ENCODE results near the gene FRMD4B.

DNA sequence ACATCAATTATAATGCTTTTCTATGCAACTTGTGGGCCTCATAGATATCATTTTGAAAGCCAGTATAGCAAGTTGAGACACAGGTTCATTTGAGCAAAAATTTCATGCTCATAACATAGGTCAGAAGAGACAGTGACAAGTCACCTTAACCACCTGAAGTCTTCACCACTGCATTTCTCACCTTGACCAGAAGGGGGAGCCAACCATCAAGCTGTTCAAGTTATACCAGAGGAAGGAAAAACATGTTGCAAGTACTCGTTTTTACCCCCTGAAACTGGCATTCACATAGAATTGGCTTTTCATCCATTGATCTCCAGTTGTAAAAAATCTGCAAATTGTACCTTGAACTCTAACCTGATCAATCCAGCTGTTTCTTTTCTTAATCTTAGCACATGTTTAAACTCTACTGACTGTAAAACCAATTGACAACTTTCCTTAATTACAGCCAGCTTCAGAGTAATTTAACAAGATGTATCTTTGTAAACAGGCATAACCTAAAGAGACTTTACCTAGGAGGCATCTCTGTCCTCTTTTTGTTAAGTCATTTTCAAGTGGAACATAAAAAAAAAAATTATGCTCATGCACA, 264.9 kb downstream of the FRMD4B start:
- TF ChIP-seq ESRRA (IDR thresholded peaks at IDR 0.05; ENCODE audit: low read length) (no peak), BCL11A (IDR thresholded peaks at IDR 0.05; ENCODE audit: low read depth, low read length) (no peak), TAF1 (IDR thresholded peaks at IDR 0.05; ENCODE audit: borderline replicate concordance, low read depth, low read length) (no peak), POLR2AphosphoS5 (IDR thresholded peaks at IDR 0.05; ENCODE audit: low read length) (no peak)
- TF ChIP-seq, protein P1, sequence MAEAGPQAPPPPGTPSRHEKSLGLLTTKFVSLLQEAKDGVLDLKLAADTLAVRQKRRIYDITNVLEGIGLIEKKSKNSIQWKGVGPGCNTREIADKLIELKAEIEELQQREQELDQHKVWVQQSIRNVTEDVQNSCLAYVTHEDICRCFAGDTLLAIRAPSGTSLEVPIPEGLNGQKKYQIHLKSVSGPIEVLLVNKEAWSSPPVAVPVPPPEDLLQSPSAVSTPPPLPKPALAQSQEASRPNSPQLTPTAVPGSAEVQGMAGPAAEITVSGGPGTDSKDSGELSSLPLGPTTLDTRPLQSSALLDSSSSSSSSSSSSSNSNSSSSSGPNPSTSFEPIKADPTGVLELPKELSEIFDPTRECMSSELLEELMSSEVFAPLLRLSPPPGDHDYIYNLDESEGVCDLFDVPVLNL (IDR thresholded peaks at IDR 0.05; ENCODE audit: low read depth, low read length) = no peak
- TF ChIP-seq, protein P2, sequence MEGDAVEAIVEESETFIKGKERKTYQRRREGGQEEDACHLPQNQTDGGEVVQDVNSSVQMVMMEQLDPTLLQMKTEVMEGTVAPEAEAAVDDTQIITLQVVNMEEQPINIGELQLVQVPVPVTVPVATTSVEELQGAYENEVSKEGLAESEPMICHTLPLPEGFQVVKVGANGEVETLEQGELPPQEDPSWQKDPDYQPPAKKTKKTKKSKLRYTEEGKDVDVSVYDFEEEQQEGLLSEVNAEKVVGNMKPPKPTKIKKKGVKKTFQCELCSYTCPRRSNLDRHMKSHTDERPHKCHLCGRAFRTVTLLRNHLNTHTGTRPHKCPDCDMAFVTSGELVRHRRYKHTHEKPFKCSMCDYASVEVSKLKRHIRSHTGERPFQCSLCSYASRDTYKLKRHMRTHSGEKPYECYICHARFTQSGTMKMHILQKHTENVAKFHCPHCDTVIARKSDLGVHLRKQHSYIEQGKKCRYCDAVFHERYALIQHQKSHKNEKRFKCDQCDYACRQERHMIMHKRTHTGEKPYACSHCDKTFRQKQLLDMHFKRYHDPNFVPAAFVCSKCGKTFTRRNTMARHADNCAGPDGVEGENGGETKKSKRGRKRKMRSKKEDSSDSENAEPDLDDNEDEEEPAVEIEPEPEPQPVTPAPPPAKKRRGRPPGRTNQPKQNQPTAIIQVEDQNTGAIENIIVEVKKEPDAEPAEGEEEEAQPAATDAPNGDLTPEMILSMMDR (IDR thresholded peaks at IDR 0.05 in 2 of 3, conservative IDR thresholded peaks at IDR 0.05 in 1 of 3; ENCODE audit: control insufficient read depth in 2 of 3, extremely low read depth in 1 of 3, insufficient read depth in 1 of 3, low read depth in 3 of 3, low read length in 3 of 3) = peak; percentile 91 to 98 (median 95); a peak in 5 of 6 replicates
- TF ChIP-seq, protein P3, sequence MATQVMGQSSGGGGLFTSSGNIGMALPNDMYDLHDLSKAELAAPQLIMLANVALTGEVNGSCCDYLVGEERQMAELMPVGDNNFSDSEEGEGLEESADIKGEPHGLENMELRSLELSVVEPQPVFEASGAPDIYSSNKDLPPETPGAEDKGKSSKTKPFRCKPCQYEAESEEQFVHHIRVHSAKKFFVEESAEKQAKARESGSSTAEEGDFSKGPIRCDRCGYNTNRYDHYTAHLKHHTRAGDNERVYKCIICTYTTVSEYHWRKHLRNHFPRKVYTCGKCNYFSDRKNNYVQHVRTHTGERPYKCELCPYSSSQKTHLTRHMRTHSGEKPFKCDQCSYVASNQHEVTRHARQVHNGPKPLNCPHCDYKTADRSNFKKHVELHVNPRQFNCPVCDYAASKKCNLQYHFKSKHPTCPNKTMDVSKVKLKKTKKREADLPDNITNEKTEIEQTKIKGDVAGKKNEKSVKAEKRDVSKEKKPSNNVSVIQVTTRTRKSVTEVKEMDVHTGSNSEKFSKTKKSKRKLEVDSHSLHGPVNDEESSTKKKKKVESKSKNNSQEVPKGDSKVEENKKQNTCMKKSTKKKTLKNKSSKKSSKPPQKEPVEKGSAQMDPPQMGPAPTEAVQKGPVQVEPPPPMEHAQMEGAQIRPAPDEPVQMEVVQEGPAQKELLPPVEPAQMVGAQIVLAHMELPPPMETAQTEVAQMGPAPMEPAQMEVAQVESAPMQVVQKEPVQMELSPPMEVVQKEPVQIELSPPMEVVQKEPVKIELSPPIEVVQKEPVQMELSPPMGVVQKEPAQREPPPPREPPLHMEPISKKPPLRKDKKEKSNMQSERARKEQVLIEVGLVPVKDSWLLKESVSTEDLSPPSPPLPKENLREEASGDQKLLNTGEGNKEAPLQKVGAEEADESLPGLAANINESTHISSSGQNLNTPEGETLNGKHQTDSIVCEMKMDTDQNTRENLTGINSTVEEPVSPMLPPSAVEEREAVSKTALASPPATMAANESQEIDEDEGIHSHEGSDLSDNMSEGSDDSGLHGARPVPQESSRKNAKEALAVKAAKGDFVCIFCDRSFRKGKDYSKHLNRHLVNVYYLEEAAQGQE (IDR thresholded peaks at IDR 0.05; ENCODE audit: low read depth, low read length) = no peak
- TF ChIP-seq, protein P4, sequence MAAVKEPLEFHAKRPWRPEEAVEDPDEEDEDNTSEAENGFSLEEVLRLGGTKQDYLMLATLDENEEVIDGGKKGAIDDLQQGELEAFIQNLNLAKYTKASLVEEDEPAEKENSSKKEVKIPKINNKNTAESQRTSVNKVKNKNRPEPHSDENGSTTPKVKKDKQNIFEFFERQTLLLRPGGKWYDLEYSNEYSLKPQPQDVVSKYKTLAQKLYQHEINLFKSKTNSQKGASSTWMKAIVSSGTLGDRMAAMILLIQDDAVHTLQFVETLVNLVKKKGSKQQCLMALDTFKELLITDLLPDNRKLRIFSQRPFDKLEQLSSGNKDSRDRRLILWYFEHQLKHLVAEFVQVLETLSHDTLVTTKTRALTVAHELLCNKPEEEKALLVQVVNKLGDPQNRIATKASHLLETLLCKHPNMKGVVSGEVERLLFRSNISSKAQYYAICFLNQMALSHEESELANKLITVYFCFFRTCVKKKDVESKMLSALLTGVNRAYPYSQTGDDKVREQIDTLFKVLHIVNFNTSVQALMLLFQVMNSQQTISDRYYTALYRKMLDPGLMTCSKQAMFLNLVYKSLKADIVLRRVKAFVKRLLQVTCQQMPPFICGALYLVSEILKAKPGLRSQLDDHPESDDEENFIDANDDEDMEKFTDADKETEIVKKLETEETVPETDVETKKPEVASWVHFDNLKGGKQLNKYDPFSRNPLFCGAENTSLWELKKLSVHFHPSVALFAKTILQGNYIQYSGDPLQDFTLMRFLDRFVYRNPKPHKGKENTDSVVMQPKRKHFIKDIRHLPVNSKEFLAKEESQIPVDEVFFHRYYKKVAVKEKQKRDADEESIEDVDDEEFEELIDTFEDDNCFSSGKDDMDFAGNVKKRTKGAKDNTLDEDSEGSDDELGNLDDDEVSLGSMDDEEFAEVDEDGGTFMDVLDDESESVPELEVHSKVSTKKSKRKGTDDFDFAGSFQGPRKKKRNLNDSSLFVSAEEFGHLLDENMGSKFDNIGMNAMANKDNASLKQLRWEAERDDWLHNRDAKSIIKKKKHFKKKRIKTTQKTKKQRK (IDR thresholded peaks at IDR 0.05; ENCODE audit: low read depth, low read length) = no peak
